OCI-M2 (cell line): Measurements from ENCODE around the gene TNFRSF25.
"Not testable (repeated sequence)": the region's sequence is repeated elsewhere in the genome, so short reads cannot be mapped to it uniquely, and the experiment has no call there.

ENCODE experiments used
- DNase-seq: peaks from one replicate; lab custom pipeline; 2025; ENCODE audit not compliant: unreplicated experiment; lab: John Stamatoyannopoulos, UW

The TNFRSF25 gene

GRCh38 chr1:6437012-6437700 lies 28.8 kb downstream of the TNFRSF25 start:
- not testable (repeated sequence) for DNase-seq

- DNase-seq: not testable (repeated sequence)
Observed at GRCh38 chr1:6436277-6436676, 29.7 kb downstream of the TNFRSF25 start.

- DNase-seq: no peak
Observed at GRCh38 chr1:6435547-6435946, 30.4 kb downstream of the TNFRSF25 start.

DNA sequence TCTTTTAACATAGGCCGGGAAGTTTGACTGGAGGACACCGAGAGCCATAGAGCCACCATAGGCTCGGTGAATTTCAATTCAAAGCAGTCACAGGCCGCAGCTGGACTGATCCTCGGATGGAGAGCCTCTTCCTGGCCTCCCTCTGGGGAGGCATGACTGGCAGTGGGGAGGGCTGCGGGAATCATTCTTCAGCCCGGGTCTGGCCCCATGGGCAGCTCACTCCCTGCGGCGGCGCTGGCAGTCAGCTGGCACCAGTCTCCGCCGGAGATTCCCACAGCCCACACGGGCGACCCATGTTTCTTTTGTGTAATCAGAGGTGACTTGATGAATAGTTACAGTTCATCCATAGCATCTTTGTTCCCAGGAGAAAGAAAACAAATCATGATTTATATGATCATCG lies 30.8 kb downstream of the TNFRSF25 start:
- DNase-seq: no peak

DNA sequence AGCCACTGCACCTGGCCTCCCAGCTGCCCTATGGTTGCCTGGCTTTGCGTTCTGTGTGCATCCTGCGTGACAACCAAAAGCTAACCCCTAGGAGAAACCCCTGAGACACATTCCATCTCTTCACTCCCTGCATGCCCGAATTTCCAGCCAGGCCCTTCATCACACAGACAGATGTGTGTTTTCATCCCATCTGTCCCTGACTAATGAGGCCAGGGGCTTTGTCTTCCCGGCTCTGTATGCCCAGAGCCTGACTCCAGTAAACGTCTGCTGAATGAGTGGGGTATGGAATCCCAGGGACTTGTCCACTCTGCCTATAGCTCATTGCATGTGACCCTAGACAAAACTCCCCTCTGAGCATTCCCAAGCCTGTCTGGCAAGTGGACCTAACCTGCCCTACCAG lies 31.8 kb downstream of the TNFRSF25 start:
- DNase-seq: no peak

DNA sequence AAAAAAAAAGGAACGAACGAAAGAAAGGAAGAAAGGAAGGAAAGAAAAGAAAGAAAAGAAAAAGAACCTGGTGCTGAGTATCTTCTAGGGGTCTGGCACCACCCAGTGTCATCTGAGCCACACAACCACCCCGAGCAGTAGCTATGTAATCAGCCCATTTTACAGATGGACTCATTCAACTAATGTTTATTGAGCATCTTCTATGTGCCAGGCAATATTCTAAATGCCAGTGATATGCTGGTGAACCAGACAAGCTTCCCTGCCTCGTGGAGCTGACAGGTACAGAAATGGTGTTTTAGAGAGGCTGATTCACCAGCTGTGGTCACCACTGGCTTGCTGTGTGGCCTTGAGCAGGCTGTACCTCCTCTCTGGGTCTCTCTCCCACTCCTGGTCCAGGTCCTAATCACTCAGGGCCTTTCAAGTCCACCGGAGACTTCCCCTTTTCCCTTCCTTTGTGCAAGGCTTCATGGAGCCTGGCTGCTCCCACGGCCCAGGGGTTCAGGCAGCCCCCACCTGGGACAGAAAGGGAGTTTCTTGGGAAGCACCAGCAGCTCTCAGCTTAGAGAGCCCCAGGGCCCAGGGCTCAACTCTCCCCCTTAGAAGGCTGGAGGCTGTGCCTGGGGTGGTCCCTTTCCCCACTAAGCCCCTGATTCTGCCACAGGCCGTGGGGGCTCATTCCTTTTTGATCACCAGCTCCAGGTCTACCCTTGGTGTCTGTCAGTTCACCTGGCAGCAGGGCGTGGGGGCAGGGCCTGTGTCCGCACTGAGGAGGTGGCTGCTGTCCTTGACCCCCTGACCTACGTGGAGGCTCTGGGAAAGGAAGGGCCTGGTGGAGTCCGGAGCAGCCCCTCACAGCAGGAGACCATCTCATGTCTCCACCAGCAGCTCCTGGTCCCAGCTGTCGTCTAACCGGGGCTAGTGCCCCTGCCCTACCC lies 34.1 kb downstream of the TNFRSF25 start:
- not testable (repeated sequence) for DNase-seq

DNA sequence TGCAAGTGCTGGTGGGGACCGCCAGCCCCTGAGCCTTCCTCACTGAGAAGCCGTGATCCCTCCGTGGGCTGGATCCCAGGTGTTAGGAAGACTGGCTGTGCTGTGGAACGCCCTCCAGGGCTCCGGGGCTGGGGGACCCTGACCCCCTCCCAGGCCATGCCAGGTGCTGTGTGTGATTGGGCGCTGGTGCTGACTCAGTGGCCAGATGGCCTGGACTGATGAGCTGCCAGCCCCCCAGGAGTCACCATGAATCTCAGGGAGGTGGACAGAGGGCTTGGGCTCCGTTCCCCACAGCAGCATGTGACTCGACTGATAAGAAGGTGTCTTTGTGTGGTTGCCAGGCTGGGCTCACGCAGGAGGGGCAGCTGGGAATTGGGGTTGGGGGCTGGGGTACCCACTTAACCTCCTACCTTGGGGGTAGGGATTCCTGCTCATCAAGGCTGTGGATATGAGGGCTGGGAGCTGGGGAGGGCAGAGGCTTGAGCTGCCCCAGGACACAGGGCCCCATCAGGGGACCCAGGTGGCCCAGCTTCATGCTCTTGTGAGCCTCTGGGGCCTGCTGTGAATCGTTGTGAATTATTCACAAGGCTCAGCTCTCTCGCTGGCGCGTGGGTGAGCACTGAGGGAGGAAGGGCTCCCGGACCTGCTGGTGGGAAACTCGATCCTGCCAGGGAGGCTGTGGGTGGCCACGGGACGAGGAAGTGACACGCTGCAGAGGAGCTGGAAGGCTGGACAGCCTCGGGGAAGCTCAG lies 36.1 kb downstream of the TNFRSF25 start:
- not testable (repeated sequence) for DNase-seq

GRCh38 chr1:6428453-6428852 lies 37.5 kb downstream of the TNFRSF25 start:
- DNase-seq: not testable (repeated sequence)

DNA sequence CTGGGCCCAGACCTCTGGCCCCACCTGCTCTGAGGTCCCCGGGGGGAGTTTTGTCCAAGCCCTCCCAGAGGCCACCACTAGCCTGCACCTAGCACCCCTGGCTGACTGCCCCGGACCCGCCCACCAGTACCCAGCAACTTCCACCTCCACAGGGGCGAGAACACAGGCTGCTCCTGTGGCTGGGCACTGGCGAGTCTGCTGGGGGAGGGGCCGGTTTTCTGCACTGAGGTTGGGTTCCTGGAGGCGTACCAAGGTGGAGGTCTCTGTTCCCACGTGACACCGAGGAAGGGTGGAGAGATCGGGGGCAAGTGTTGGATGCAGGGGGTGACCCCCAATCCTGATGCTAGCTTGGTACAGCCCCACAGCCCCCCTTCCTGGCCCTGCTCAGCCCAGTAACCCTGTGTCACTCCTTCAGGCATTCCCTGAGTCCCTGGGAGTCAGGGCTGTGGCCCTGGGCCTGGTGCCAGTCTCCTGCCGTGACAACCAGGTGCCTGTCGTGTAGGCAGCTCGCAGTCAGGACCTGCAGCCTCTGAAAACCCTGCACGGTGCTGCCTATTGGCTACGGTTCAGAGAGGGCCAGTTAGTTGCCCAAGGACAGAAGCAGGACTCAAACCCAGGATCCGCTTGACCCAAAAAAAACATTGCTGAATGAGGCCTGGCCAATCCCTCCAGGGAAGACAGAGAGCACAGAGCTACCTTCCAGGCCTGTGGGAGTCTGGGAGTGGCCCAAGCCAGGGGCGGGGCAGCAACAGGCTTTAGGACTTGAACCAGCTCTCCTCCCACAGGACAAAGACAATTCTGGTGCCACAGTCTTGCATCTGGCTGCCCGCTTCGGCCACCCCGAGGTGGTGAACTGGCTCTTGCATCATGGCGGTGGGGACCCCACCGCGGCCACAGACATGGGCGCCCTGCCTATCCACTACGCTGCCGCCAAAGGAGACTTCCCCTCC lies 38.3 kb downstream of the TNFRSF25 start:
- no peak for DNase-seq

DNA sequence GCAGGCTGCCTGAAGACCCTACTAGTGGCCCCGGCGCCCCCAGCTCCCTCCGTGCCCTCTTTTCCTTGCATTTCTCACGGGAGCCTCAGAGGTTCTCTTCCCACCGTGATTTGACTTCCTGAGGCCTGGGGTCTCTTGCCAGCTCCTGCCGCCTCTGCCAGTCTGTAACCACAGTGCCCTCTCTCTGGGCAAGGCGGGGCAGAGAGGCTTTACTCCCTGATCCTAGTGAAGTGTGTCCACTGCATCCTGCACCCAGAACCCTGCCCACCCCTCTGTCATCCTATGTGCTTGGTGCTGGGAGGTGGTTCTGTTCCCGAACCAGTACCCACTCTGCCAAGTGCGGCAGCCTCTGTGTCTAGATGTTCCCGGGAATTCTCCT lies 39.0 kb downstream of the TNFRSF25 start:
- no peak for DNase-seq

GRCh38 chr1:6426277-6426971 lies 39.5 kb downstream of the TNFRSF25 start:
- DNase-seq: no peak

GRCh38 chr1:6425658-6426057 lies 40.3 kb downstream of the TNFRSF25 start:
- no peak for DNase-seq

DNA sequence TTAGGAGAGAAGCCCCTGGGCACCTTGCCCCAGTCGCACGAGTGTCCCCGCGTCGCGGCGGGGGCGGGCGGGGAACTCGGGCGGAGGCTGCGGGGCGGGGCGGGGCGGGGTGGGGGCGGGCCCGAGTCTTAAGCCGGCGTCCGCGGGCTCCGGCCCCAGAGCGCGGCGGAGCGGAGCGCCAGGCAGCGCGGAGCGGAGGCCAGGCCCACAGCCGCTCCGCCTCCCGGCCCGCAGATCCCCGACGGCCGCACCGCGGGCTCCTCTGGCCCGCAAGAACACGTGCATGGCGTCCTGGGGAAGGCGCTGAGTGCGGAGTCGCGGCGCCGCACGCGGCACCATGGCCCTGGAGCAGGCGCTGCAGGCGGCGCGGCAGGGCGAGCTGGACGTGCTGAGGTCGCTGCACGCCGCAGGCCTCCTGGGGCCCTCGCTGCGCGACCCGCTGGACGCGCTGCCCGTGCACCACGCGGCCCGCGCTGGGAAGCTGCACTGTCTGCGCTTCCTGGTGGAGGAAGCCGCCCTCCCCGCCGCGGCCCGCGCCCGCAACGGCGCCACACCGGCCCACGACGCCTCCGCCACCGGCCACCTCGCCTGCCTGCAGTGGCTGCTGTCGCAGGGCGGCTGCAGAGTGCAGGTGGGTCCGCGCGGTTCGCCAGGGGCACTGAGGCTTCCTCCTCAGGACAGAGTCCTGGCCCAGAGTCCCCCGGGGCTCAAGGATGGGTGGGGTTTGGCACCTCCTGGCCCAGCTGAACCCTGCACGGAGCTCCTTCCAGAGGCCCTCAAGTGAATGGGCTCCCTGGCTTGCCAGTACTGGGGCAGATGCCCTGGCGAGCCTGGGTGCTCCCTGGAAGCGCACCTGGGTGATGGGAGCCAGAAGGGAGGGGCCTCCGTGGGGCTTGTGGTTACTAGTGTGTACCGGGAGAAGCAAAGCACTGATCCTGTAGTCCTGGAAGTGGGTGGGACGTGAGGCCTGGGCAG lies 41.1 kb downstream of the TNFRSF25 start, which contains the start of gene ESPN:
TSS of gene ESPN (plus strand) at position 158 of the 975 bp plus-strand sequence. CDS start at position 338, 180 bp downstream.
- no peak for DNase-seq

- DNase-seq: no peak
Observed at GRCh38 chr1:6424000-6424565, 41.9 kb downstream of the TNFRSF25 start.

- no peak for DNase-seq
Observed at GRCh38 chr1:6423321-6423999, 42.5 kb downstream of the TNFRSF25 start.

DNA sequence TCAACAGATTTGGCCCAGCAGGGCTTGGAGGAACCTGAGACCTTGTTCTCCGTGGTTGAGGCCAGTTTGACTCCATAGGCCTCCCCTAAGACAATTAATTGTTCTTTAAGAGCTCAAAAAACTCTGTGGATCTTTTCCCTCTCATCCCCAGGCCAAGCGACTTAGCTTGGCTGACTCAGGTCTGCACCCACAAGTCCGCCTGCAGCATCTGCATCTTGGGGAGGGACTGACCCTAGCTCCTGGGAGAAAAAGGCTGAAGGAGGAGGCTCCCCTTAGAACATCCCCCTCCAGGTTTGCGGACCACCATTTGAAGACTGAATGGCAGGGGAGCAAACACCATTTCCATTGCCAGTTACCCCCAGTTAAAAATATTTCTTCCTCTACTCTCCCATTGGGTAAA lies 44.7 kb downstream of the TNFRSF25 start:
- no peak for DNase-seq

DNA sequence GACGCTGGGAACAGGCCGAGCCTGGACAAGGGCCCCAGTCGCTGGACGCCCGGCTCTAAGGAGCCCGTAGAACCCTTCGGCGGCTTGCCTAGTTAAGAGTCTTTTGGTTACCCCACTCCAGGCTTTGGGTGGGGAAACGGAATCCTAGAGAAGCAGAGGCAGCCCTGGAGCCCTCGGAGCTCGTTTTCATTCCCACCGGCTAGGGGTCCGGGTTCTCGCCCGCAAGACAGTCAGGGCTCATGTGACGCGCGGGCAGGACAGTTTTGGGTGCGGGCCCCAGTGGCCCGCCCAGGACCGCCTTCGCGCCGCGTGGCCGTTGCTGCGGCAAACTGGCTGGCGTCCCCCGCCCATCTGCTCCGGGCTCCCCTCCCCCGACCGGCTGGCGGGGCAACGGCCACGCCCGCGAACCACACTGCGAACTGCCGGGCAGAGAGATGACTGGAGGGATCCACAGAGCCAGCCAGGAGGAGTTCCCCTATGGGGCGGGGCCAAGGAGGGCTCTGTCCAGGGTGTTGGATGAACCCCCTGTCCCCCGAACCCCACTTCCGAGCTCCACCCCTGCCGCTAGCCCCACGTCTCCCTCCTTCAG lies 45.4 kb downstream of the TNFRSF25 start:
- DNase-seq: no peak
